ENCODE measurements around the gene MLC1.

DNA sequence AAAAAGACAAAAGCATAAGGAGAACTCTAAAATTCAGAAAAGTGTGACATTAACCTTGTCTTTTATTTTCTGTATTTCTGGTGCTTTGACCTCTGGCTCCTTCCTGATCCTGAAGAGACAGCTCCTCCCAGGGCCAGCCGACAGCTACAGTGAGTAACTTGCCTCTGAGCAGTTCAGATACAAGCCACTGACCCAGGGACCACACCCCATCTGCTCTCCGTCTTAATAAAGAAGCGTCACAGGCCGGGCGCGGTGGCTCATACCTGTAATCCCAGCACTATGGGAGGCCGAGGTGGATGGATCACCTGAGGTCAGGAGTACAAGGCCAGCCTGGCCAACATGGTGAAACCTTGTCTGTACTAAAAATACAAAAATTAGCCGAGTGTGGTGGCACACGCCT is 6.5 kb downstream of the MLC1 start:
- TF ChIP-seq EZH2phosphoT487 (IDR thresholded peaks at IDR 0.05; ENCODE audit: borderline replicate concordance): no peak
- TF ChIP-seq, protein P1, sequence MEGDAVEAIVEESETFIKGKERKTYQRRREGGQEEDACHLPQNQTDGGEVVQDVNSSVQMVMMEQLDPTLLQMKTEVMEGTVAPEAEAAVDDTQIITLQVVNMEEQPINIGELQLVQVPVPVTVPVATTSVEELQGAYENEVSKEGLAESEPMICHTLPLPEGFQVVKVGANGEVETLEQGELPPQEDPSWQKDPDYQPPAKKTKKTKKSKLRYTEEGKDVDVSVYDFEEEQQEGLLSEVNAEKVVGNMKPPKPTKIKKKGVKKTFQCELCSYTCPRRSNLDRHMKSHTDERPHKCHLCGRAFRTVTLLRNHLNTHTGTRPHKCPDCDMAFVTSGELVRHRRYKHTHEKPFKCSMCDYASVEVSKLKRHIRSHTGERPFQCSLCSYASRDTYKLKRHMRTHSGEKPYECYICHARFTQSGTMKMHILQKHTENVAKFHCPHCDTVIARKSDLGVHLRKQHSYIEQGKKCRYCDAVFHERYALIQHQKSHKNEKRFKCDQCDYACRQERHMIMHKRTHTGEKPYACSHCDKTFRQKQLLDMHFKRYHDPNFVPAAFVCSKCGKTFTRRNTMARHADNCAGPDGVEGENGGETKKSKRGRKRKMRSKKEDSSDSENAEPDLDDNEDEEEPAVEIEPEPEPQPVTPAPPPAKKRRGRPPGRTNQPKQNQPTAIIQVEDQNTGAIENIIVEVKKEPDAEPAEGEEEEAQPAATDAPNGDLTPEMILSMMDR (conservative IDR thresholded peaks at IDR 0.05; ENCODE audit: low read length): no peak
